H1 (cell line): ENCODE measurements around the gene UBQLN3. TPM values are rescaled to one million over a fixed set of nuclear protein-coding genes. Genes with fewer than 3 reads are reported as not detected.

Source experiments
- CTCF ChIA-PET: fragments of 300-600 bp; sonication (Branson Sonifier 250); formaldehyde crosslinking; loops from one replicate; lab custom pipeline; 2021; ENCODE audit not compliant: partially characterized antibody; lab: Charles Lee
- POLR2A ChIA-PET: fragments of 300-600 bp; sonication (Branson Sonifier 250); formaldehyde crosslinking; loops from one replicate; lab custom pipeline; 2021; ENCODE audit warnings: inconsistent platforms; ENCODE audit not compliant: partially characterized antibody; lab: Charles Lee
- DNase-seq, 2 experiments: peaks; one replicate each; pipeline versions ENCODE4 v3.0.0 to v3.0.0-alpha.2; 2010 to 2022; ENCODE audit warnings: low spot score in 2 of 2, low read depth in 1 of 2, mixed read lengths in 1 of 2
- FAIRE-seq: peaks from 2 replicates; lab custom pipeline; 2011; peaks lifted over from hg19 to GRCh38; lab: Jason Lieb, UNC
- H2AFZ ChIP-seq: 2 replicates; pipeline ENCODE4 v1.8.1; 2012; ENCODE audit warnings: low read length, inconsistent platforms
- H2AK5ac ChIP-seq: 2 replicates; pipeline ENCODE4 v1.6.1; 2013; ENCODE audit warnings: low read depth, low read length
- H2BK120ac ChIP-seq: replicated peaks from 2 replicates; pipeline ENCODE3; 2013; ENCODE audit warnings: low read depth, low read length, inconsistent platforms
- H2BK12ac ChIP-seq: 2 replicates; pipeline ENCODE4 v1.6.1; 2013; ENCODE audit warnings: low read depth, low read length
- H2BK15ac ChIP-seq: 2 replicates; pipeline ENCODE4 v1.6.1; 2013; ENCODE audit warnings: low read length
- H2BK20ac ChIP-seq: 2 replicates; pipeline ENCODE4 v1.6.1; 2013; ENCODE audit warnings: low read length
- H2BK5ac ChIP-seq: 2 replicates; pipeline ENCODE4 v1.6.1; 2013; ENCODE audit warnings: low read depth, low read length
- H3K14ac ChIP-seq: 2 replicates; pipeline ENCODE4 v1.6.1; 2013; ENCODE audit warnings: inconsistent platforms; ENCODE audit not compliant: insufficient read length
- H3K18ac ChIP-seq: 2 replicates; pipeline ENCODE4 v1.6.1; 2013; ENCODE audit warnings: low read length; ENCODE audit errors: extremely low read depth
- H3K23ac ChIP-seq: 2 replicates; pipeline ENCODE4 v1.6.1; 2013; ENCODE audit warnings: inconsistent platforms; ENCODE audit not compliant: insufficient read length
- H3K23me2 ChIP-seq: 2 replicates; pipeline ENCODE4 v1.6.1; 2013; ENCODE audit warnings: low read depth, low read length
- H3K27ac ChIP-seq: 2 replicates; pipeline ENCODE4 v1.6.1; 2011; ENCODE audit warnings: low read depth, low read length, inconsistent platforms
- H3K27me3 ChIP-seq, 4 experiments: replicated peaks in 1 of 4; 1 replicate in 1 of 4; 2 replicates in 3 of 4; pipeline versions ENCODE4 v1.6.1 to v1.8.1; 2011 to 2013; ENCODE audit warnings: low read length in 3 of 4, mild to moderate bottlenecking in 3 of 4, inconsistent platforms in 2 of 4, mixed read lengths in 2 of 4, moderate library complexity in 1 of 4; ENCODE audit not compliant: control insufficient read depth in 3 of 4, insufficient read depth in 3 of 4; ENCODE audit errors: extremely low read depth in 1 of 4
- H3K36me3 ChIP-seq, 4 experiments: 2 replicates each; pipeline versions ENCODE4 v1.6.1 to v1.8.1; 2011 to 2013; ENCODE audit warnings: mild to moderate bottlenecking in 4 of 4, low read length in 3 of 4, moderate library complexity in 2 of 4, control low read depth in 1 of 4, inconsistent platforms in 1 of 4; ENCODE audit not compliant: insufficient read depth in 4 of 4, control insufficient read depth in 2 of 4
- H3K4ac ChIP-seq: replicated peaks from 2 replicates; pipeline ENCODE3; 2013; ENCODE audit warnings: low read length, low read depth, mixed read lengths, inconsistent platforms; ENCODE audit not compliant: insufficient read length
- H3K4me1 ChIP-seq, 4 experiments: replicated peaks in 1 of 4; 1 replicate in 1 of 4; 2 replicates in 3 of 4; pipeline versions ENCODE4 v1.6.1 to v1.8.1; 2011 to 2013; ENCODE audit warnings: low read length in 3 of 4, inconsistent platforms in 2 of 4, mixed read lengths in 1 of 4; ENCODE audit not compliant: insufficient read depth in 4 of 4, control insufficient read depth in 3 of 4
- H3K4me2 ChIP-seq, 2 experiments: 2 replicates each; pipeline versions ENCODE4 v1.6.1 to v1.8.1; 2011 to 2013; ENCODE audit warnings: low read depth in 2 of 2, low read length in 2 of 2, control low read depth in 1 of 2, inconsistent platforms in 1 of 2, mild to moderate bottlenecking in 1 of 2; ENCODE audit not compliant: insufficient read depth in 1 of 2
- H3K4me3 ChIP-seq, 4 experiments: fragments of 200-600, 300-600 bp in 1 of 4; sonication (generic), shearing (Covaris generic), sonication (Bioruptor Twin) in 1 of 4; 2 replicates each; pipeline versions ENCODE4 v1.5.1 to v1.8.1; 2011 to 2016; ENCODE audit warnings: low read length in 4 of 4, low read depth in 3 of 4, control low read depth in 2 of 4, inconsistent platforms in 2 of 4, mild to moderate bottlenecking in 2 of 4, mixed read lengths in 1 of 4, moderate library complexity in 1 of 4; ENCODE audit not compliant: insufficient read depth in 2 of 4; ENCODE audit errors: extremely low read depth in 1 of 4
- H3K56ac ChIP-seq: replicated peaks from 2 replicates; pipeline ENCODE3; 2013; ENCODE audit warnings: low read depth, mild to moderate bottlenecking, mixed read lengths, low read length, inconsistent platforms; ENCODE audit not compliant: insufficient read length
- H3K79me1 ChIP-seq: 2 replicates; pipeline ENCODE4 v1.6.1; 2013; ENCODE audit warnings: low read depth, low read length, control low read depth
- H3K79me2 ChIP-seq, 2 experiments: 2 replicates each; pipeline versions ENCODE4 v1.6.1 to v1.8.1; 2012 to 2013; ENCODE audit warnings: low read length in 2 of 2, mild to moderate bottlenecking in 2 of 2, inconsistent platforms in 1 of 2; ENCODE audit not compliant: insufficient read depth in 2 of 2, control insufficient read depth in 1 of 2
- H3K9ac ChIP-seq, 4 experiments: replicated peaks in 1 of 4; 1 replicate in 1 of 4; 2 replicates in 3 of 4; pipeline versions ENCODE4 v1.6.1 to v1.8.1; 2011 to 2013; ENCODE audit warnings: low read depth in 3 of 4, low read length in 3 of 4, control low read depth in 2 of 4, mild to moderate bottlenecking in 2 of 4, moderate library complexity in 2 of 4, inconsistent platforms in 1 of 4; ENCODE audit errors: extremely low read depth in 1 of 4
- H3K9me3 ChIP-seq, 2 experiments: 2 replicates each; pipeline versions ENCODE4 v1.6.1 to v1.8.1; 2012 to 2013; ENCODE audit warnings: mild to moderate bottlenecking in 2 of 2, moderate library complexity in 2 of 2, control low read depth in 1 of 2, inconsistent platforms in 1 of 2, low read depth in 1 of 2, low read length in 1 of 2, mixed read lengths in 1 of 2; ENCODE audit not compliant: insufficient read depth in 2 of 2
- H4K20me1 ChIP-seq, 2 experiments: replicated peaks in 1 of 2; 2 replicates each; pipeline versions ENCODE3 to v1.8.1; 2011 to 2013; ENCODE audit warnings: inconsistent platforms in 2 of 2, low read length in 2 of 2, mild to moderate bottlenecking in 1 of 2; ENCODE audit not compliant: insufficient read depth in 2 of 2, control insufficient read depth in 1 of 2
- H4K5ac ChIP-seq: 2 replicates; pipeline ENCODE4 v1.6.1; 2013; ENCODE audit warnings: low read length, low read depth, mixed read lengths, inconsistent platforms; ENCODE audit not compliant: insufficient read length
- H4K8ac ChIP-seq: 2 replicates; pipeline ENCODE4 v1.8.0; 2013; ENCODE audit warnings: mild to moderate bottlenecking, moderate library complexity, low read length, inconsistent platforms; ENCODE audit not compliant: insufficient read depth; ENCODE audit errors: extremely low read depth
- H4K91ac ChIP-seq: replicated peaks from 2 replicates; pipeline ENCODE3; 2013; ENCODE audit warnings: low read length, mixed read lengths, inconsistent platforms; ENCODE audit not compliant: insufficient read length
- SIRT6 ChIP-seq: IDR thresholded peaks from one replicate; pipeline ENCODE4 v1.7.1; 2012; ENCODE audit warnings: low read length, inconsistent platforms
- polyA plus RNA-seq, 7 experiments: library from polyadenylated mRNA; depleted of rRNA in 3 of 7; stranded (reverse) in 5 of 7; unstranded in 2 of 7; fragments of >200 nt in 5 of 7; fragments of 200-250 nt in 2 of 7; gene quantifications; 1 replicate in 5 of 7; 2 replicates in 1 of 7; 4 replicates in 1 of 7; pipeline versions ENCODE4 v1.2.1 to v1.2.3, GENCODE V29; 2011 to 2013; ENCODE audit warnings: missing spikeins in 2 of 7, mixed read lengths in 2 of 7
- total RNA-seq: library from RNA; stranded (reverse); fragmentation: NEBNext Ultra II Directional; extraction: Animal tissue kit (Norgen Biotek cat#: 25700); gene quantifications from 2 replicates; pipeline ENCODE4 v1.2.1, GENCODE V29; 2021

UBQLN3 gene
- total and polyA plus RNA-seq, 2 of the 8 experiments (the other 6 are each of a cell fraction or from before 2014, with no cell fraction given), result not detected

DNA sequence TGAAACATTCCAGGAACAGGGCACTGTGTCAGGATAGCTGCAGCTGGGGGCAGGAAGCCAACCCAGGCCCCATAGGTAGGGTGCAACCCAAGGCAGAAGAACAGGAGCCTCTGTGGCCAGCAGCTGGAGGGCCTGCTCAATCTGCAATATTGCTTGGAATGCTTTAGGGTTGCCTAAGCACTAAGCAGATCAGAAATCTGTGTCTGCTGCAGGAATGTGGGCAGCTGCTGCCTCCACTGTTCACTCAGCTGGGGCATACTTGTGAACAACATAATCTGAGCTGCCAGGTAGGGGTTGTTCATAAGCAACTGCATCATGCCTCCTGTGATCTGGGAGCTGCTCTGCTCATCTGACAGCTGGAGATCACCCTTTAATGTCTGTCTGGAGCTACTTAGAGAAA is 5.1 kb upstream of the UBQLN3 start:
- Histone ChIP-seq H2BK5ac (no peak overlapping the region), H3K23me2 (no peaks in the 10 kb centered on the region), H2BK120ac (no peak overlapping the region), H4K20me1 (no peaks in the 10 kb centered on the region), H2BK15ac (no peak overlapping the region), H3K9ac (no peak overlapping the region), H2AFZ (no peak overlapping the region), H3K23ac (no peak overlapping the region), H3K27ac (no peak overlapping the region), H3K56ac (no peak overlapping the region), H3K4me3 (no peak overlapping the region), H2AK5ac (no peak overlapping the region), H3K18ac (no peak overlapping the region), H3K9me3 (no peaks in the 10 kb centered on the region; a peak in 1 of 4 replicates), H2BK12ac (no peak overlapping the region), H3K4me1 (peaks cover 0 to 2% (median 0%) of the 10 kb centered on the region in 4 experiments; a peak in 1 of 7 replicates), H3K36me3 (no peaks in the 10 kb centered on the region), H3K27me3 (no peaks in the 10 kb centered on the region), H3K4me2 (no peak overlapping the region), H4K5ac (no peak overlapping the region), H2BK20ac (no peak overlapping the region), H3K4ac (no peak overlapping the region), H3K79me1 (no peaks in the 10 kb centered on the region), H3K14ac (no peak overlapping the region), H4K91ac (no peak overlapping the region), H4K8ac (no peak overlapping the region)
- ChIA-PET POLR2A (no interaction called here), CTCF (interaction anchor here (0.7 to 1.4 kb wide), 3 partner anchors 8 to 24 kb away, joined by 3 to 4 read pairs (median 3); no protein-coding TSS in a partner anchor)
- no peak for DNase-seq
- FAIRE-seq, result no peak
- no peak for TF ChIP-seq SIRT6
- TF ChIP-seq, all 59 proteins: peak for 0
- no peaks in the 10 kb centered on the region for H3K79me2 ChIP-seq
